Stimulated activated CD4-positive, alpha-beta T cell treated with anti-CD3 and anti-CD28 coated beads, Interleukin-12 subunit alpha, Interleukin-12 subunit beta, amount 100 ng/mL, for 48 hours (primary cell): ENCODE results near the gene STAMBP.
A peak's percentile ranks its signal among the peaks of the same experiment; 100 is the strongest.
"Not testable (repeated sequence)": the region's sequence is repeated elsewhere in the genome, so short reads cannot be mapped to it uniquely, and the experiment has no call there.

ENCODE experiments used
- DNase-seq, 3 donors: peaks; one replicate each; pipeline ENCODE4 v3.0.0-alpha.2; 2020; ENCODE audit warnings: low read depth in 2 of 3, low spot score in 1 of 3

The STAMBP gene

DNA sequence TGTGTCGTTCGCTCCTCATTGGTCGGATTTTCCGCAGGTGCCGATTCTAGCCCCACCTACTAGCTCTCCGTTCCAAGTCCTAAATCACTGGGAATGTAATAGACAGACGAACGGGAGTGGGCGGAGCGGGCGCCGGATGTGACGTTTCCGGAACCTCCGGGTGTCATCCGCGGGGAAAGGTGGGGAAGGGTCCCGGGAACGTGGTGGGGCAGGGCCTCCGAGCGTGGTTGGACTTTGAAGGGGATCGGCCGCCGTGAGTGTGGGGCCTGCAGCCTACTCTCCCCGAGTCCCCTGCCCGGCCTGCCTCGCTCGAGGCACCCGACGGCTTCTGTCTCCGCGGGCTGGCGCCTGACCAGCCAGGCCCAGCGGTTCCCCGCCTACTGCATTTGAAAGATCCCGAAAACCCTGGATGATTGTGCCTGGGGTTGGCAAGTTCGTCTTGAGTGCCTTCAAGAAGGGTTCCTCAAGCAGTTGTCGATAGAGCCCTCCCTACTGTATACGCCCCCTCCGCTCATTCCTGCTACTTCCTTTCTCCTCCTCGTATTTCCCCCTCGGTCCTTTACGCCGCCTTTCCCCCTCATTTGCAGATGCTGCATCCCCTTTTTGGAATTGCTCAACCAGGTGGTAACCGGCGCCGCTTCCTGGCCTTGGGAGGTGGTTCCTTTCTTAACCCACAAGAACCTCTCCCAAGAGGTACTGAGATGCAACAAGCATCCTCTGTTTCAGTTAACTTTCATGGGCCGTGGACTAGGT is at the start of gene STAMBP:
Gene STAMBP, plus strand, starts transcription at position 144 of the 753 bp plus-strand sequence. CDS start 1,896 bp downstream, outside the sequence.
- DNase-seq, result peak; percentile 83 to 89 (median 88)

DNA sequence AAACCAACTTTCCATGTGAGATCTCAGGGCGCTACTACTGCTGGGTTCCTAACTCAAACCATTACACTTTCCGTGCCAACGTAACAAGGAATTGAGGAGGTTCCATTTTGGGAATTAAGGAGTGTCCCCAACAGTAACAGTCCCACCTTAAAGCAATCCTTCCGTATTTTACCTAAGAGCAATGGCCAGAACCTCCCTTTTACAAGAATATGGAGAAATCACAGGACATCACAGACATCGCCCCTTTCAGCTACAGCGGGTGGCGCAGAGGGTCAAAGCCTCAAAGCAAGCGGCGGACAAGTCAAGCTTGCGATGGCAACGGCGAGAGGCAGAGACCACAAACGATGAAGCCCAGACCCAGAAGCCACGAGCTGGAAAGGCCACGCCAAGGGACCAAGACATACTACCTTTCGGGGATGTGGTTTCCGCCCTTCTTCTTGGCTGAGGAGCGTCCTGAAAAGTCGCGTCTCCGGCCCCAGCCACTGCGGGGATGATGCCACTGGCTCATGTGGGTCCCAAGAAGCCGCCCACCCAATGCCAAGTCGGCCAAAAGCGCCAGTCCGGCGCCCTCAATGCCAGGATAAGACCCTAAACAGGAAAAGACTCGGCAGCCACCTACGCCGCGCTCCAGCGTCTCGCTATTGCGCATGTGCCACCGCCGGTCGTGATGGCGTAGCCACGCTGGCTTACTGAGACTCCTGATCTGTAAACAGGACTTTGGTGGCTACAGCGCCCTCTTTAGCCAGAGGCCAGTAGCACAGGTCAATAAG is 49.1 kb upstream of the STAMBP start, which contains the start of gene DUSP11:
Gene DUSP11, minus strand, starts transcription at position 637 of the 770 bp plus-strand sequence. Its CDS starts 129 bp downstream, at position 508.
- peak; percentile 94 to 99 (median 95) for DNase-seq

DNA sequence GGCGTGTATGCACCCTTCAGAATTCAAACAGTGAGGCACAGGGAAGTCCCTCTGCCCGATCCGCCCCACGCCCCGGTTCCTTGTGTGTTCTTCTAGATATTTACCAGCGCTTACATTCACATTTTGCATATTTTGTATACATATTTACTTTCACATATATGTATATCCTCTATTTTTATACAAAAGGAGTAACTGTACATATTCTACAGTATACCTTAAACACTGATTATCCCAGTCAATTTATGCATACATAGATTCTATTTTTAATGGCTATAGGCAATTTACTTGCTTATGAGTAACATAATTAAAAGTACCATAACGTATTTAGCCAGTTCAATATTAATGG is 48.6 kb upstream of the STAMBP start:
- DNase-seq, result no peak

DNA sequence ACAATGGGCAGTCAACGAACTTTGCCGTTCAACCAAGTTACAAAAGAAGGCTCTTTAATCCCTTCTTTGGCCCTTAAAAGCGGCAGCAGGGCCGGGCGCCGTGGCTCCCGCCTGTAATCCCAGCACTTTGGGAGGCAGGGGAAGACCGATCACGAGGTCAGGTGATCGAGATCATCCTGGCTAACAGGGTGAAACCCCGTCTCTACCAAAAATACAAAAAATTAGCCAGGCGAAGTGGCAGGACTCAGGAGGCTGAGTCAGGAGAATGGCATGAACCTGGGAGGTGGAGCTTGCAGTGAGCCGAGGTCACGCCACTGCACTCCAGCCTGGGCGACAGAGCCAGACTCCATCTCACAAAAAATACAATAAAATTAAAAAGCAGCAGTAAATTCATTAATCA is 45.4 kb upstream of the STAMBP start:
- not testable (repeated sequence) for DNase-seq

DNA sequence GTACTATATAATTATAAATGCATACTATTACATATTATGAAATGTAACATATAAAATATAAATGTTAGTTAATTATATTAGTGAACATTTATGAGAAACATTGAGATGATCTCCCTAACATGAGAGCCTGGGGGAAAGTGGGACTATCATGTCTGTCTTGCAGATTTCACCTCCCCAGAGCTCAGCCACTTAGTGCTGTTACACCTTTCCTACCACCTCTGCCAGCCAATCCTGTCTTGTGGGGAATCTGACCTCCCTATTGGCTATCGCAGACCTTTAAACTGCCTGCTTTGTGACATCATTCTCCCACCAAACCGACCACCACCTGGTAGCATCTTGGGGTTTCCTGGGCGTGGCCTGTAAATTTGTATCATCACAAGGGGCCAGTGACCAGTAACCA is 44.9 kb upstream of the STAMBP start, which contains the start of gene C2orf78:
Gene C2orf78, plus strand, starts transcription at position 301 of the 400 bp plus-strand sequence. CDS start 127 bp downstream, outside the sequence.
- DNase-seq, result not testable (repeated sequence)

DNA sequence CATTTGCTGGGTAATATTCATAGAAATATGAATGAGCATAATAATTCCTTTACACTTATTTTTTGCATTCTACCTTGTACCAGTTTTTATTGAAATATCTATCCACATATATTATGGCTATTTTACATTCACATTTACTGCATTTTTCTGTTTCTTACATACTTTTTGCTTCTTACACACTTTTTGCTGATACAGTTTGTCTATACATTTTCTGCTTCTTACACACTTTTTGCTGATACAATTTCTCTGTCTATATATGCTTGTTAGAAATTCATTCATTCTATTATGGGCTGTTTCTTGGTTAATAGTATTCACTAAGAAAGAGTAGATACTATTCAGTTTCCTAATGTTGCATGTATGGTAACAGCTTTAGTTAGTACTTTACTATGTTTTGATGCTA is 16.9 kb upstream of the STAMBP start:
- DNase-seq, result no peak

DNA sequence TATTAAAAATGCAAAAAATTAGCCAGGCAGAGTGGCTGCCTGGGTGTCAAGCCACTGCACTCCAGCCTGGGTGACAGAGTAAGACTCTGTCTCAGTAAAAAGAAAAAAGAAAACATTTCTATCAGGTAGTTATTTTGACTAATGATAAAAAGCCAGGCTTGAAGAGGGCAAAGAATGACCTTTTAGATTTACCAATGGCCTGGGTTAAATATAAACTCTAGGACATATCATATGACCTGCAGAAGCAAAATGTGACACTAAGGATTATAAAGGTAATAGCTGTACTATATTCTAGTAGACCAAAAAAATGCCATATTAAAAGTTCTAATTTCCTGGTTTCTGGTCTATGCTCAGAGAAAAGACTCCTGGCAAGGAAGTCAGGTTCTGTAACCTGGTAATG is 16.1 kb upstream of the STAMBP start:
- no peak for DNase-seq

DNA sequence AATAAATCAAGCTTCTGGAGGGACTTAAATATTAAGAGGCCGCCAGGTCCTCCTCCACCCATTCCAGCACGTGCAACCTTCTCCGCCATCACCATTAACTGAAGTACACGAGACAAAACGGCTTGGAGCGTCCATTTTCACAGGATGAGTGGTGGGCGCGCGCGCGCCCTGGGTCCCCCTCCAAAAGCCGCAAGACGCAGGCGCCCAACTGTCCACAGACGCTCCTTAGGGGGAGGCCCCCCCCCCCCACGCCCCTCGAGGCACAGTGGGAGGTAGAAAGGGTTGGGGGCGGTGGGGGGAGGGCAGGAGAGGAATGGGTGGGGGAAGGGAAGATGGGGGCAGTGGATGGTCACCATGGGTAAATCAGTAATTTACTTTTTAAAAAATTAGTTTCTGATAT is 10.5 kb upstream of the STAMBP start:
- DNase-seq, result no peak

DNA sequence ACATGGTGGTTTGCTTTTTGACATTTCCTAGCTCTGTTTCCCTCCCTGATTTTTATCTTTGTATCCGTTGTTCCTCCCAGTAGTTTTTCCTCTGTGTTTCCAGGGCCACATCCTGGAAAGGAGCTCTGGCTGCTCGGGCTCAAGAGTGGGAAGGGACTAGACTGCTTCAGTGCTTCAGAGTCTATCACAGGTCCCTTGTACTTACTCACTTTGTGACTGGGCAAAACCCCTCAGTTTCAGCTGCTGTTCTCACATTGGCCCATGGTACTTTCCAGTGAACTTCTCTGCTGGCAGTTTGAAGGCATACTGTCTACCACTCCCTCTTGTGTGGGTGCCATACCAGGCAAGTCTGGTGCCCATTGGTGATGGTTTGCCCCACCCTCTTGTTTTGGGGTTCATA is 7.5 kb upstream of the STAMBP start:
- peak in 2 of 3 donors; percentile 18 to 32 for DNase-seq

DNA sequence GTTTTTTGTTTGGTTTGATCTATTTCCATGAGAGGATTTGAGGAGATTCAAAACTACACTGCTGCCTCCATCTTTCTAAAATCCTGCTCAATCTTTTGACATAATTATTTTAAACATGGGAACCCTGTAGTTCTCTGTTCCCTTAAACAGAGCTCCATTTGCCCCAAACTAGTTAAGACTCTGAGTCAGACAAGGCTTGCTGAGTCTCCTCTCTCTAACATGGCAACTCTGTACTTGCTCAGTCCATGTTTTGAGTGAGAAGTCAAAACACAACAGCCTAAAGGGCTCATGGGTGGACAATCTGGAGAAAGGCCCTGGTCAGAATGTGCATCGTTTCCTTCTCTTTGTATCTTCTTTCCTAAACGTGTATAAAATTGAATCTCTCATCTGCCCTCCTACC is 7.1 kb upstream of the STAMBP start:
- no peak for DNase-seq

DNA sequence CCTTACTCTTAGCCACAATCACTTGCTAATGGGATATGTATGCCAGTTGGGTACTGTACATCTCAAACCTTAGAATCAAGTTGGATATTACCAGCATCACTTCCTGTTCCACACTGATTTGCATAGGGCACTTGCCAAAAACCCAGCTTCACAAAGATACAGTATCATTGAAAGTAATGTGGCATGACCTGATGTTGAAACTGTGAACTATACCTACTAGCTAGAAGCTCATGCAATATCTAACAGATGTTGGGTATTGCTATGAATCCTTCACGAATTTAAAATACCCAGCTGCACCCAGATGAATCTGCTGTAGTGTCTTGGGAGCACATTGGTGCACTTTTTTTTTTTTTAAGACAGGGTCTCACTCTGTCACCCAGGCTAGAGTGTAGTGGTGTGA is 6.5 kb upstream of the STAMBP start:
- DNase-seq, result no peak

DNA sequence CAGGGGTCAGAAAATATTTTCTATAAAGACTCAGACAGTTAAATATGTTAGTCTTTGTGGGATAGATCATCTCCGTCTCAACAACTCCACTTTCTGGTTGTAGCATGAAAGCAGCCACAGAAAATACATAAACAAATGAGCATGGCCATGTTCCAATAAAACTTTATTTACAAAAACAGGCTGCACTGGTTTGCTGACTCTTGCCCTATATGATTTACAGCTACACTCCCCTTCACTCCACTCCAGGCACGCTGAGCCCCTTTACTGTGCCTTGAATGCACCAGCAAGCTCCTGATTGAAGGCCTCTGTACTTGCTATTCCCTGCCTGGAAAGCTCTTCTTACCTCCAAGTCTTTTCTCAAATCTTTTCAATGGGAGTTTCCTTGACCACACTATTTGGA is 5.8 kb upstream of the STAMBP start:
- no peak for DNase-seq

DNA sequence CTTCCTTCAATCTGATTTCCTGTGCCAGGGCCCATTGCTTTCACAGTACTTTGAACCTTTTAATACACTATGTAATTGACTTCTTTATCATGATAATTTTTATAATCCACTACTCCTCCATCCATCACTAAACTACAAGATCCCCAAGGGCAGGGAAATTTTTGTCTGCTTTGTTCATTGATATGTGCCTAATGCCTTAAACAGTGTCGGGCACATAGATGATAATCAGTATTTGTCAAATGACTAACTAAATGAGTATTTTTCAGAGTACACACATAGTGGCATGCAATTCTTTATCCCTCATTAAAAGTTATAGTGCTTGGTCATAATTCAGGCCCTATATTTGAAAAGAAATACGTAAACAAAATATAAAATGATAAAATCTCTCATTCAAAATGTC is 5.3 kb upstream of the STAMBP start:
- DNase-seq, result no peak

DNA sequence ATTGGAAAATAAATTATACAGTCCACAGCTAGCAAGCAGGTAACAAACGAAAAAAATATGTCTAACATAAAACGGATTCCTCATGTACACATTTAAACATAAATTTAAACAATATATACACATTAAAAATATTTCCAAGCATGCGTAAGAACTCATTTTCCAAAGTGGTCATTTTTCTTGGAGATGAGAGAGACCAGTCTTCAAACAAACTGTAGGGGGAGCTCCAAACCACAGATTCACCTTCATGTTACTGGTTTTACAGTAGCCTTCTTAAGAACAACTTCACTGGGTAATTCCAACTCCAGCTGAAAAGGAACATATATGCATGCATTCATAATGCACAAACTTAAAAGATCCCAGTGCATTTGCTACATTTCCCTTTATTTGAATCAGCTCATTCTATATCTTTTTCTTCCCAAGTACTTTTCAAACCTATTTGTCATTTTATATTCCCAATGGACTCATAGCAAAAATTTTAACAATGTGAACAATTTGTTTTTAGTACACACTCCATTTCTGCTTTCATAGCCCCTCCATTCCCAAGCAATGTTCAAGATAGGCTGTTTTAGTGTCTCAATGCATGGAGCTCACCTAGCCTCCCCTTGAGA is 4.7 kb upstream of the STAMBP start:
- peak in 1 of 3 donors; percentile 52 for DNase-seq

DNA sequence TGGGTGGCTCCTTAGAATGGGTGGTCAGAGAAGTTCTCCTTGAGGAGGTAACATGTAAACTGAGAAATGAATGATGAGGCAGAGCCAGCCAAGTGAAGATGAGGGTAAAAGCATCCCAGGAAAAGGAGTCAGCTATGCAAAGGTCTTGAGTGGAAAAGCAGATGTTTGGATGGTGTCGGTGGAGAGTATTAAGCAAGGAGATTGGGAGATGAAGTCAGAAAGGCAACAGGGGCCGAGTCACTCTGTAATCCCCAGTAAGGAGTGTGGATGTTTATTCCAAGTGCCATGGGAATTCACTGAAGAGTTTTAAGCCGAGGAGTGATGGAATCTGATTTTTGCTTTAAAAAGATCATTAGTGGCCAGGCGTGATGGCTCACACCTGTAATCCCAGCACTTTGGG is 3.4 kb upstream of the STAMBP start:
- no peak for DNase-seq

DNA sequence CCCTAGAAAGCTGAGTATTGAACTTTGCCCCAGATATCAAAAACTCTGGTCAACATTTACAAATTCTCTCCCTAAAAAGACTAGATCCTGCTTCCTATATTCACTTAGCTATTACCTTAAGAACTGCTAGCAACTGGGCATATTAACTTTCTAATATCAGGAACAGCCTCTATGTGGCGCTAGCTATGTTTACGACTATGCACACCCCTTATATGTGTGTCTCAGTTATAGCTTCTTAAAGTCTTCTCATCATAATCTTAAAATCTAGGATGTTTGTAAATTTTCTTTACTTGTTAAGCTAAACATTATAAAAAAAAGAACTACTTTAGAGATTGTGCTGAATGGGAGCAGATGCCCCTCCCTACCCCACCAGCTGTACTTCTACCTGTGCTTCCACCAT is 1.7 kb upstream of the STAMBP start:
- no peak for DNase-seq

DNA sequence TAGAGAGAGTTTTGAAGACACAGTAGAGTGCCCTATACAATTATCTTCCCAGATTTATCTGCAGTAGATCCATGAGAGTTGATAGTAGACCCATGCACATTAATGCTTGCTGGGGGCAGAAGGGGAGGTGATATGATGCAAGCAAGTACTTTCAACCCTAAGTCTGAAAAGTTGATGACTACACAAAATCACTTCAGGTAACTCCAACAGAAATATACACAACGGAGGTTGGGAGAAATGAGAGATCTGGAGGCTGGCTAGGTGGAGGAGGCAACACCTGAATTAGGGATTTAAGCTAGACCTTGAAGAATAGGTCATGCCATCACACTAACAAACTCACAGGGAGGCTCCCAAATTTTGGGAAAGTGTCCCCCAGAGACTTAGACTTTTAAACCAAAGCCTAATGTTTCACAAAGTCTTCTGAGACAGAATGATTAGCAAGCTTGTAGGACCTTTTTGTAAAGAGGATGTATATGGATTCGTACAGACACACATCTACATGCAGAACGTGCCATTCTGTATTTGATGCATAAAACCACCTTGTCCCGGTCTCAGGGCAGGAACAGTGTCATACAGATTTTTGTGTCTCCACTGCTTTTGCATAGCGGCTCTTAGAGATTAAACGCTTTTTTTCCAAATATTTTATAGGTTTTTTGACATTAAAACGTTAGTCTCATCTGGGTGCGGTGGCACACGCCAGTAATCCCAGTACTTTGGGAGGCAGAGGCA is 937 bp upstream of the STAMBP start:
- DNase-seq, result no peak

DNA sequence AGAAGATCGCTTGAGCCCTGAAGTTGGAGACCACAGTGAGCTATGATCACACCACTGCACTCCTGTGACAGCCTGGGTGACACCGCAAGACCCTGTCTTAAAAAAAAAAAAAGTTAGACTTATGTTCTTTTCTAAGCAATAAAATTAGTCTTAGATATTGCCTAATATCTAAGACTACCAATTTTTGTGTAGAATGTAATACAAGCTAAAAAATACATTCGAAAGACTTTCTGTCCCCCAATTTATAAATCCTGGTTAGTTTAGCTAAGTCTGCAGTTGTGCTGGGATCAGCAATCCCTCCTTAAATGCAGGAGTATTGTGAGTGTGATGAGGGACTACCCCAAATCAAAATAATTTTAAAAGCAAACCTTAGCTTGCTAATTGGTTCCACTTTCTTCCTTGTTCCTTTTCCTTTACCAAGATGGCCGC is 358 bp upstream of the STAMBP start:
- no peak for DNase-seq

DNA sequence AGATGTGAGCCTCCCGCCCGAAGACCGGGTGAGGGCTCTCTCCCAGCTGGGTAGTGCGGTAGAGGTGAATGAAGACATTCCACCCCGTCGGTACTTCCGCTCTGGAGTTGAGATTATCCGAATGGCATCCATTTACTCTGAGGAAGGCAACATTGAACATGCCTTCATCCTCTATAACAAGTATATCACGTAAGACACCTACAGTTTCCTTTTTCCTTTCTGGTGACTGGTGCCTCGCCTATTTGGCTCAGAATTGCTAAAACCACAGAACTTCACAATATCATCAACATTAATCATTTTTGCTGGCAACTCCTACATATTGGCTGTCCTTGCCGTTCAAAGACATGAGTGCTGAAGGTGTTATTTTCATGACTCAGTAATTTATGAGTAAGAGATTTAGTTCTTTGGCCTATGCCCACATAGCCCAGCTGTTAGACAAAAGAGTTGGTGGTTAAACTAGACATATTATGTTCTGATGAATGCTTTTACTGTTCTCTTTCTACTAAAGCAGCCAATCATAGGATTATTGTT is 2.2 kb downstream of the STAMBP start:
- DNase-seq, result no peak

DNA sequence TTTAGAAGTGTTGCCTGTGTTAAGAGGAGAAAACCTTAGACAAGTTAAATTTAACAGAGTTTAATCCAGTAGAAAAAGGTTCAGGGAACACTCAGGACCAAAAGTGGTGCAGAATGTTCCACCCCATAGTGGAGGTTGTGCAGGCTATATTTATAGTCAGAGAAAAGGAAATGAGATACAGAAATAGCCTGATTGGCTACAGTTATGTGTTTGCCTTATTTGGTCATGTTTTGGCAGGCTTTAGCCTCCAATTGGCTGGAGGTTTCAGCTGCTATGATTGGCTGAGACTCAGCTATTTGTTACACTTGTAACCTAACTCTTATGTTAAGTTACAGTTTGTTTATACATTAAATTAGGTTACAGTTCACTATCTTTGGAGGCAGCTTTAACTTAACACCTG is 4.2 kb downstream of the STAMBP start:
- no peak for DNase-seq
